IPS DF 4.7 (cell line): ENCODE results near the gene ENPP7.
"Not testable (repeated sequence)": the region's sequence is repeated elsewhere in the genome, so short reads cannot be mapped to it uniquely, and the experiment has no call there.

Experiments
- DNase-seq: peaks from one replicate; pipeline ENCODE4 v3.0.0-alpha.2; 2013; ENCODE audit warnings: low spot score; ENCODE audit errors: extremely low read depth

The ENPP7 gene

GRCh38 chr17:79748295-79749099 lies 17.8 kb downstream of the ENPP7 start:
- DNase-seq: no peak

DNA sequence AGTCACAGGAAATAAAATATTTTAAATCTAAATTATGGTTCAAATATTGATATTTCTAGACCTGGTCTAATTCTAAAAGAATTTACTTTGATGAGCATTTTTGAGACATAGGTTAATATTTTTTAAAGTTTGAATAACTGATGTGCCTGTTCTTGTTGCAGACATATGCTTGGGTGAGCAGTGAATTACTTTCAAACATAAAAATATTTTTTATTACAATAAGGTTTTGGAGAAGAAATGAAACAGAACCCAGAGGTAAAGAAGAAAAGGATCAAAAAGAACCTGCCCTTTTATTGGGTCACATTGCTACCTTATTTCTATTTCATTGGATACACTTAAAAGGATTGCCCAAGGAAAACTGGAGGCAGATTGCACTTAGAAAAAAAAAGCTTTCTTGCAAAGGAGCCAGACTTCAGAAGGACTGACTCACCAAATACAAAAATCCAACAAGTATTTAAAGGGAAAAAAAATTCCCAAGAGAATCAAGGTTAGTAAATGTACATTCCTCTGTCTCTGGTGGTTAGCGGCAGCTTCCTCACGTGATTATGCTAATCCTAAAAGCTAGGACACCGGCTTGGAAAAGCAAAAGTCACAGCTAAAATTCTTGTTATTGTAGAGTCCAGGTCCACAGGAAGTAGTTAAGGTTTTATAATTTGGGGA lies 18.5 kb downstream of the ENPP7 start:
- no peak for DNase-seq

- no peak for DNase-seq
These were observed 19.2 kb downstream of the ENPP7 start for GRCh38 chr17:79749958-79750357.

- no peak for DNase-seq
These were observed 20.2 kb downstream of the ENPP7 start for GRCh38 chr17:79750650-79751545.

DNA sequence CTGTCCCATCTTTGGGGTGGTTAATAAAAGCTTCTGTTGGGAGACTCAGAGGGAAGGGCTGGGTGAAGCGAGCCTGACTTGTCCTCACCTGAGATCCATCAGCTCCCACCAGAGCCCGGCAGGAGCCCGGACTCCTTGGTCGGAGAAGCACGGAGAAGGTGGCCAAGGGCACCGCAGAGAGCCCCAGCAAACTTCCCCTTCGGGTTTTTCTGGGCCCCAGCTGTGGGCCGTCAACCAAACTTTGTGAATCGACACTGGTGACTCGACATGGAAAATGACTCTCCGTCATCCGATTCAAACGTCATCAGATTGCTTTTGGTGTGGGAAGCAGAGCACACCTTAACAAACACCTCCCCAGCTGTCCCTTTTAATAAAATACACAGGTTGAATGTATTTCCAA lies 21.4 kb downstream of the ENPP7 start:
- DNase-seq: no peak

DNA sequence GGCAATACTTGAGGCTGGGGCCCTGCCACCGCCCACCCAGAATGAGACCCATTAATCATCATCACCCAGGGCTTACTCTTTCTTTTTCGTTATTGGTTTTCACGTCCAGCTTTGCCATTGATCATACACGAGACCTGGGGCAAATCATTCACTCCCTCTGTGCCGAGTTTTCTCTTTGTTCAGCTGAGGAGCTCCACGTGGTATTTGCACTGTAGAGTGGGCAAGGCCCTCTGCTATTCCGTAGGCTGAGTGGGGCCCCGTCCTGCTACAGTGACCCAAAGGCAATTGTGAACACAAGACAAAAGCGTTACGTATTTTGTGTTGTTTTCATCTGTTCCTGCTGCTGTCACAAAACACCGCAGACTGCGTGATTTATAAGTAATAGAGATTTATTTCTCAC lies 23.6 kb downstream of the ENPP7 start:
- DNase-seq: no peak

GRCh38 chr17:79754903-79755302 lies 24.2 kb downstream of the ENPP7 start:
- DNase-seq: not testable (repeated sequence)

DNA sequence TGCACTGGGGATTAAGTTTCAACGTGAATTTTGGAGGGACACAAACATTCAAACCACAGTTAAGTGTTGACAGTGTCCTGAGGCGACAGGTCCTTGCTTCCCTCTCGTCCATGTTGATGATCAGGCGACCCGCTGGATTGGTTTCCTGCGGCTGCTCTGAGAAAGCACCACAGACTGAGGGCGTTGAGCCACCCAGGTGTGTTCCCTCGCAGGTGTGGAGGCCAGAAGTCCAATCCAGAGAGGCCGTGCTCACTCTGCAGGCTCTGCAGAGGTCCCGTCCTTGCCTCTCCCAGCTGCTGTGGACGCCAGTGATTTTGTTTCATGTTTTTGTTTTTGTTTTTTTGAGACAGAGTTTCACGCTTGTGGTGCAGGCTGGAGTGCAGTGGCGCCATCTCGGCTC lies 24.8 kb downstream of the ENPP7 start:
- no peak for DNase-seq

GRCh38 chr17:79757140-79757745 lies 26.5 kb downstream of the ENPP7 start:
- no peak for DNase-seq

DNA sequence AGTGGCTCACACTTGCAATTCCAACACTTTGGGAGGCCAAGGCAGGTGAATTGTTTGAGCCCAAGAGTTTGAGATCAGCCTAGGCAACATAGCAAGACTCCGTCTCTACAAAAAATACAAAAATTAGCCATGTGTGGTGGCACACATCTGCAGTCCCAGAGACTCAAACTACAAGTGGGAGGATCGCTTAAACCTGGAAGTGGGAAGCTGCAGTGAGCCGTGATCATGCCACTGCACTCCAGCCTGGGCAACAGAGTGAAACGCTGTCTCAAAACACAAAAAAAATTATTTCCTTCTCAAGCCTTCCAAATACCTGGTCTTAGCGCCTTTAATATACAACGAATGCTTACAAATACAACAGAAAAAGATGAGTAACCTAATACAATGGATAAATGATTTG lies 27.5 kb downstream of the ENPP7 start:
- no peak for DNase-seq

- DNase-seq: no peak
These were observed 29.6 kb downstream of the ENPP7 start for GRCh38 chr17:79760197-79760906.

- no peak for DNase-seq
These were observed 31.3 kb downstream of the ENPP7 start for GRCh38 chr17:79761894-79762589.

GRCh38 chr17:79765708-79766107 lies 35.0 kb downstream of the ENPP7 start:
- no peak for DNase-seq

DNA sequence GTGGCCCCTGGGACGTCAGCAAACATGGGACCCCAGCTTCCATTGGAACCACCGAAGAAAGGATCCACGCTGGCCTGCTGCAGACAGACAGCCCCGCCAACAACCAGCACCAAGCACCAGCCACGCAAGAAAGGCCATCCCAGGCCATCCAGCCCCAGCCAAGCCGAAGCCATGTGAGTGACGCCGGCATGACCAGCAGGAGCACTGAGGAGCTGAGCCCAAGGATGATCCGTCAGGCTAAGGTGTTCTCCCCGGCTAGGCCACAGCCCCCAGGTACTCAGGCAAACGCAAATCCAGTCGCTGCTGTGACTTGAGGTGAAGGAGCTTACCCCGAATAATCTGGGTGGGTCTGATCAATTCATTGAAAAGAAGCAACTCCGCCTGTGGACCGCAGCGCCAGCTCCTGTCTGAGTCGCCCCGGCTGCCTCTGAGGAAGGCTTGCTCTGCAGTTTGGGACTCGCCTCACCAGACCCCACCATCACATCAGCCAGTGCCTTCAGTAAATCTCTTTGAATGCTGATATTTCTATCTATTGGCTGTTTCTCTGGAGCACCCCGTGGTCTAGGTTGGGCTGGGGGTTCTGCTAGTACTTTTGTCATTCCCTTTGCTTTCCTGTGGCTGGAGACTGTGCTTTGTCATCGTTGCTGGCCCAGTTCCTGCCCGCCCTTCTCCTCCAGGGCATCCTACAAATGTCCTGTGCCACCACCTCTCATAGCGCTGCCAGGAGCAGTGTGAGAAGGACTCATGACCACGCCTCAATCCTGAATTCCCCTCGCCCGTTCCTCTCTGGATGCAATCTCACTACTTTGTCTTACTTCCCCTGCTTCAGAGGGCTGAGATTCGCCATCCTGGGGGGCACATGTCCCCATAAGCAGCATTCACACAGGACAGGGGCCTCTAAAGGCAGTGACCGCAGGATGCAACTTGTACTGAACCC lies 39.1 kb downstream of the ENPP7 start:
- no peak for DNase-seq

- DNase-seq: no peak
These were observed 40.5 kb downstream of the ENPP7 start for GRCh38 chr17:79771276-79771675.

DNA sequence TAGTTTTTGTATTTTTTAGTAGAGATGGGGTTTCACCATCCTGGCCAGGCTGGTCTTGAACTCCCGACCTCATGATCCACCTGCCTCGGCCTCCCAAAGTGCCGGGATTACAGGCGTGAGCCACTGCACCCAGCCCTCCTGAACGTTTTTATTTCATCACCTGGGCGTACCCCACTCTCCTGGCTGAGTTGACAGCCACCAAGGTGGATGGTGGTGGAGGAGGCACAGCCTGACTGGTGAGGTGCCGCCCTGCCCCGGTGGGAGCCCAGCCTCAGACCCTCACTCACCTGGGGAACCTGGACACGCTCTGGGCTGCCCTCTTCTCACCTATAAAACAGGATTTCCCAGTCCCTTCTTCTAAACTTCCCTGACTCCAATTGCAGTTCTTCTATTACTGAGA lies 42.0 kb downstream of the ENPP7 start:
- DNase-seq: not testable (repeated sequence)

- DNase-seq: no peak
These were observed 43.8 kb downstream of the ENPP7 start for GRCh38 chr17:79774561-79774975.

GRCh38 chr17:79775632-79776031 lies 44.9 kb downstream of the ENPP7 start:
- DNase-seq: no peak
